HCT116 (cell line): Measurements from ENCODE around the gene AGAP1. TPM values are rescaled to one million over a fixed set of nuclear protein-coding genes. Genes with fewer than 3 reads are reported as not detected.

Source experiments
- ATAC-seq: fragments of 200-7000 bp; cut with Tn5 transposase; 2 replicates; pipeline ENCODE4 v1.9.1; 2020; ENCODE audit warnings: mild to moderate bottlenecking, moderate library complexity
- BruUV-seq: library from RNA; stranded (reverse); fragments of 400-500 nt; replicated peaks from 2 replicates; lab custom pipeline; 2021; lab: Mats Ljungman, UMichigan
- CTCF ChIA-PET: fragments of 300-600 bp; sonication (Branson Sonifier 250); formaldehyde crosslinking; loops from one replicate; lab custom pipeline; 2021; ENCODE audit warnings: antibody characterized with exemption; lab: Charles Lee
- POLR2A ChIA-PET: fragments of 300-600, 350-600 bp; sonication (Branson Sonifier 250); formaldehyde crosslinking; loops from one replicate; lab custom pipeline; 2021; ENCODE audit warnings: antibody characterized with exemption; lab: Charles Lee
- RAD21 ChIA-PET, 2 experiments: fragments of 300-600 bp; sonication (Branson Sonifier 250); formaldehyde crosslinking; loops; one replicate each; lab custom pipeline; 2023; ENCODE audit warnings: low total read pairs in 2 of 2; ENCODE audit not compliant: uncharacterized antibody in 2 of 2, unreplicated experiment in 2 of 2, low non-redundant PET in 1 of 2; lab: Charles Lee
- DNase-seq: peaks from one replicate; pipeline ENCODE4 v3.0.0-alpha.2; 2010; ENCODE audit warnings: low read depth, low spot score
- H2AFZ ChIP-seq: fragments of 200-600 bp; shearing (Covaris generic), sonication (generic); 2 replicates; pipeline ENCODE4 v1.6.1; 2017; ENCODE audit warnings: low read depth, mixed run types, mixed read lengths, antibody characterized with exemption, low read length; ENCODE audit not compliant: poor library complexity, severe bottlenecking
- H3K27ac ChIP-seq: 2 replicates; pipeline ENCODE4 v1.5.1; 2012; ENCODE audit warnings: low read depth, low read length
- H3K27me3 ChIP-seq: fragments of 200-600 bp; sonication (generic); 2 replicates; pipeline ENCODE4 v1.6.1; 2016; ENCODE audit warnings: mixed run types, low read length, mixed read lengths; ENCODE audit not compliant: insufficient read depth
- H3K36me3 ChIP-seq, 2 experiments: fragments of 200-500 bp in 1 of 2; fragments of 200-600 bp in 1 of 2; sonication (Bioruptor generic) in 1 of 2; sonication (generic) in 1 of 2; 2 replicates each; pipeline versions ENCODE4 v1.5.1 to v1.6.1; 2014 to 2016; ENCODE audit warnings: low read length in 2 of 2, inconsistent platforms in 1 of 2, mixed read lengths in 1 of 2, mixed run types in 1 of 2; ENCODE audit not compliant: insufficient read depth in 2 of 2, control insufficient read depth in 1 of 2
- H3K4me1 ChIP-seq, 2 experiments: fragments of 200-600 bp in 1 of 2; sonication (generic) in 1 of 2; 2 replicates each; pipeline versions ENCODE4 v1.5.1 to v1.6.1; 2012 to 2017; ENCODE audit warnings: low read length in 2 of 2, inconsistent platforms in 1 of 2, mild to moderate bottlenecking in 1 of 2, mixed read lengths in 1 of 2, mixed run types in 1 of 2, moderate library complexity in 1 of 2; ENCODE audit not compliant: insufficient read depth in 2 of 2, control insufficient read depth in 1 of 2
- H3K4me2 ChIP-seq: fragments of 200-600 bp; sonication (generic); 2 replicates; pipeline ENCODE4 v1.6.1; 2017; ENCODE audit warnings: mixed run types, low read length, mixed read lengths
- H3K4me3 ChIP-seq, 2 experiments: fragments of 200-600 bp in 1 of 2; sonication (generic) in 1 of 2; replicated peaks in 1 of 2; 2 replicates each; pipeline ENCODE4 v1.5.1; 2011 to 2016; ENCODE audit warnings: low read length in 2 of 2, control low read depth in 1 of 2, low read depth in 1 of 2, mild to moderate bottlenecking in 1 of 2, mixed read lengths in 1 of 2, mixed run types in 1 of 2
- H3K79me2 ChIP-seq: fragments of 200-600 bp; sonication (generic); 2 replicates; pipeline ENCODE4 v1.6.1; 2017; ENCODE audit warnings: mild to moderate bottlenecking, mixed run types, low read length, moderate library complexity, mixed read lengths; ENCODE audit not compliant: insufficient read depth
- H3K9ac ChIP-seq: fragments of 200-600 bp; sonication (generic); 2 replicates; pipeline ENCODE4 v1.6.1; 2016; ENCODE audit warnings: low read length, mixed read lengths
- H3K9me2 ChIP-seq: fragments of 200-600 bp; sonication (generic), shearing (Covaris generic); 2 replicates; pipeline ENCODE4 v1.6.1; 2017; ENCODE audit warnings: mixed run types, mild to moderate bottlenecking, moderate library complexity; ENCODE audit not compliant: insufficient read depth
- H3K9me3 ChIP-seq, 2 experiments: fragments of 200-500 bp in 1 of 2; fragments of 200-600 bp in 1 of 2; sonication (Bioruptor generic) in 1 of 2; sonication (generic) in 1 of 2; 2 replicates each; pipeline ENCODE4 v1.6.1; 2014 to 2017; ENCODE audit warnings: low read length in 2 of 2, mixed read lengths in 2 of 2, inconsistent platforms in 1 of 2, low read depth in 1 of 2, mild to moderate bottlenecking in 1 of 2, mixed run types in 1 of 2, moderate library complexity in 1 of 2; ENCODE audit not compliant: control insufficient read depth in 1 of 2, insufficient read depth in 1 of 2
- H4K20me1 ChIP-seq: fragments of 200-600 bp; sonication (generic), shearing (Covaris generic); 2 replicates; pipeline ENCODE4 v1.6.1; 2017; ENCODE audit warnings: mixed run types, mild to moderate bottlenecking, moderate library complexity; ENCODE audit not compliant: insufficient read depth
- ATF3 ChIP-seq: IDR thresholded peaks from 2 replicates; pipeline ENCODE4 v1.6.1; 2012
- CBX3 ChIP-seq: IDR thresholded peaks from 2 replicates; pipeline ENCODE4 v1.6.1; 2012; ENCODE audit warnings: low read depth
- EGR1 ChIP-seq: IDR thresholded peaks from 2 replicates; pipeline ENCODE4 v1.6.1; 2012; ENCODE audit warnings: low read depth
- EZH2phosphoT487 ChIP-seq: fragments of 200-600 bp; IDR thresholded peaks from 2 replicates; pipeline ENCODE4 v1.6.1; 2018; ENCODE audit warnings: antibody characterized with exemption, borderline replicate concordance
- FOSL1 ChIP-seq: IDR thresholded peaks from 2 replicates; pipeline ENCODE4 v1.6.1; 2012; ENCODE audit warnings: low read depth
- POLR2AphosphoS5 ChIP-seq: IDR thresholded peaks from 2 replicates; pipeline ENCODE4 v1.6.1; 2011; ENCODE audit warnings: mild to moderate bottlenecking, low read depth, low read length, moderate library complexity
- RAD21 ChIP-seq: IDR thresholded peaks from 2 replicates; pipeline ENCODE4 v1.6.1; 2012; ENCODE audit warnings: low read depth, mild to moderate bottlenecking
- REST ChIP-seq: IDR thresholded peaks from 2 replicates; pipeline ENCODE4 v1.6.1; 2012; ENCODE audit warnings: low read depth
- SIN3A ChIP-seq: IDR thresholded peaks from 2 replicates; pipeline ENCODE4 v1.6.1; 2012; ENCODE audit warnings: low read depth
- SP1 ChIP-seq: IDR thresholded peaks from 2 replicates; pipeline ENCODE4 v1.6.1; 2012; ENCODE audit warnings: low read depth
- ZFX ChIP-seq: fragments of 450-650 bp; IDR thresholded peaks from 2 replicates; pipeline ENCODE4 v1.6.1; 2017
- ZNF274 ChIP-seq: fragments of 200-500 bp; sonication (Bioruptor generic); IDR thresholded peaks from 2 replicates; pipeline ENCODE4 v1.6.1; 2014; ENCODE audit warnings: mild to moderate bottlenecking, low read depth, low read length, inconsistent platforms
- intact Hi-C: fragments of 100-400 bp; cut with micrococcal nuclease; formaldehyde crosslinking; loops from 2 replicates; pipeline ENCODE4 v1.10.0; 2022
- total RNA-seq: library from RNA; stranded (reverse); gene quantifications from one replicate; pipeline ENCODE4 v1.2.1, GENCODE V29; 2021; ENCODE audit not compliant: unreplicated experiment
- TF ChIP-seq, protein P1 (sequence below): IDR thresholded peaks from 2 replicates; pipeline ENCODE4 v1.6.1; 2012
- TF ChIP-seq, protein P2 (sequence below): IDR thresholded peaks from 2 replicates; pipeline ENCODE4 v1.6.1; 2011; ENCODE audit warnings: mild to moderate bottlenecking, low read length, moderate library complexity; ENCODE audit not compliant: insufficient replicate concordance; ENCODE audit errors: extremely low read depth

The AGAP1 gene
- total RNA-seq, 1 experiment from 2014 or later, result 43.8 TPM

GRCh38 chr2:235810846-235811245 is 317.0 kb downstream of the AGAP1 start:
- Histone ChIP-seq H3K79me2 (no peaks in the 10 kb centered on the region), H3K36me3 (peaks cover 0 to 12% of the 10 kb centered on the region in 2 experiments; a peak in 2 of 4 replicates), H3K27ac (no peak overlapping the region), H3K9me3 (no peaks in the 10 kb centered on the region), H3K27me3 (no peaks in the 10 kb centered on the region), H3K9ac (no peak overlapping the region), H3K4me2 (no peak overlapping the region), H3K4me3 (no peak overlapping the region), H2AFZ (no peak overlapping the region), H4K20me1 (no peaks in the 10 kb centered on the region), H3K9me2 (no peaks in the 10 kb centered on the region), H3K4me1 (no peaks in the 10 kb centered on the region)
- RAD21 ChIA-PET, result no interaction called here
- ATAC-seq (no peak), DNase-seq (no peak)
- intact Hi-C loops, result no loop called here
- TF ChIP-seq EGR1 (no peak), SIN3A (no peak), ZFX (no peak), EZH2phosphoT487 (no peak), SP1 (no peak)
- no TSS peak for BruUV-seq
- CTCF ChIA-PET, result no interaction called here
- POLR2A ChIA-PET, result no interaction called here

DNA sequence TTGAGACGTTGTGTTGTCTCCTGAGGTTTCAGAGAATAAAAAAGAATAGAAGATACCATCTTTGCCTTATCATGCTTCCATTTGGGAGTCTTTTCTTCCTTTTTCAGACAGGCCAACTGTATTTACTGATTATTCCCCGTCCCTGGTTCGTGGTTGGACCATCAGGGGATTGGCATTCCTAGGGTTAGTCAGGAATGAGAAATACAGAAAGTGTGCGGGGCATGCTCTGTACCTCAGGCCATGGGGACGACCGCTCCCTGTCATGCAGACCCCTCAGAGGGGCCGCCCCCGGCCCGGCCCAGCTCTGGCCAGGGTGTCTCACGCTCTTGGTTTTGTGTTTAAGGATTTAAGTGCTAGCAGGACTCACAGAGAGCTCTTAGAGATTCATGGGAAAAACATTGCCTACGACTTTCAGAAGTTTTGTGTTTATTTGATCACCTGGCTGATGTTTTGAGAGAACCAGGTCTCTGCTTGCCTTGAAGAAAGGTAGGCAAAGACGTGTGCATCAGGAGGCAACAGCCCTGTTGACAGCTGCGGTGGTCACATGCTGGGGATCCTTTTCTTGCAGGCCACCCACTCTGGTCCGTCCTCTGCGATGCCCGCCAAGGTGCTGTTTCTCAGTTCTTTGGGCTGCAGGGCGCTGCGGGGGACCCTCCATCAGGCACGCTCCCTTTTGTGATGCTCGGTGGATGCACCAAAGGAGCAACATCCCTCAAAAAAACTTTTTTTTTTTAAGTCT is 317.8 kb downstream of the AGAP1 start:
- H3K27ac ChIP-seq, result no peak overlapping the region
- no peaks in the 10 kb centered on the region for H3K9me2 ChIP-seq
- H3K4me1 ChIP-seq, result no peaks in the 10 kb centered on the region
- no peaks in the 10 kb centered on the region for H4K20me1 ChIP-seq
- no peak overlapping the region for H3K4me2 ChIP-seq
- no peaks in the 10 kb centered on the region for H3K9me3 ChIP-seq
- TF ChIP-seq EZH2phosphoT487 (no peak), FOSL1 (no peak), ATF3 (no peak), POLR2AphosphoS5 (no peak), ZNF274 (no peak), REST (no peak), CBX3 (no peak), RAD21 (no peak), SIN3A (no peak)
- TF ChIP-seq, protein P1, sequence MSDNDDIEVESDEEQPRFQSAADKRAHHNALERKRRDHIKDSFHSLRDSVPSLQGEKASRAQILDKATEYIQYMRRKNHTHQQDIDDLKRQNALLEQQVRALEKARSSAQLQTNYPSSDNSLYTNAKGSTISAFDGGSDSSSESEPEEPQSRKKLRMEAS, result no peak
- TF ChIP-seq, protein P2, sequence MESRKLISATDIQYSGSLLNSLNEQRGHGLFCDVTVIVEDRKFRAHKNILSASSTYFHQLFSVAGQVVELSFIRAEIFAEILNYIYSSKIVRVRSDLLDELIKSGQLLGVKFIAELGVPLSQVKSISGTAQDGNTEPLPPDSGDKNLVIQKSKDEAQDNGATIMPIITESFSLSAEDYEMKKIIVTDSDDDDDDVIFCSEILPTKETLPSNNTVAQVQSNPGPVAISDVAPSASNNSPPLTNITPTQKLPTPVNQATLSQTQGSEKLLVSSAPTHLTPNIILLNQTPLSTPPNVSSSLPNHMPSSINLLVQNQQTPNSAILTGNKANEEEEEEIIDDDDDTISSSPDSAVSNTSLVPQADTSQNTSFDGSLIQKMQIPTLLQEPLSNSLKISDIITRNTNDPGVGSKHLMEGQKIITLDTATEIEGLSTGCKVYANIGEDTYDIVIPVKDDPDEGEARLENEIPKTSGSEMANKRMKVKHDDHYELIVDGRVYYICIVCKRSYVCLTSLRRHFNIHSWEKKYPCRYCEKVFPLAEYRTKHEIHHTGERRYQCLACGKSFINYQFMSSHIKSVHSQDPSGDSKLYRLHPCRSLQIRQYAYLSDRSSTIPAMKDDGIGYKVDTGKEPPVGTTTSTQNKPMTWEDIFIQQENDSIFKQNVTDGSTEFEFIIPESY, result no peak
- DNase-seq, result no peak
- ChIA-PET RAD21 (no interaction called here), POLR2A (no interaction called here), CTCF (no interaction called here)
- H3K79me2 ChIP-seq, result no peaks in the 10 kb centered on the region
- no peaks in the 10 kb centered on the region for H3K27me3 ChIP-seq
- intact Hi-C loops, result no loop called here
- no TSS peak for BruUV-seq
- H3K4me3 ChIP-seq, result no peak overlapping the region
- ATAC-seq, result no peak
- H3K36me3 ChIP-seq, result peaks cover 0 to 12% of the 10 kb centered on the region in 2 experiments; a peak in 2 of 4 replicates
- H3K9ac ChIP-seq, result no peak overlapping the region
- no peak overlapping the region for H2AFZ ChIP-seq
